GM18499 (cell line): ENCODE results near the gene FRS3.
"Not testable (repeated sequence)": the region's sequence is repeated elsewhere in the genome, so short reads cannot be mapped to it uniquely, and the experiment has no call there.

Experiments
- ATAC-seq: cut with Tn5 transposase; IDR thresholded peaks from one replicate; pipeline ENCODE4 v1.9.1; 2021; ENCODE audit warnings: moderate number of reproducible peaks; ENCODE audit not compliant: insufficient read depth, unreplicated experiment

FRS3 gene, protein sequence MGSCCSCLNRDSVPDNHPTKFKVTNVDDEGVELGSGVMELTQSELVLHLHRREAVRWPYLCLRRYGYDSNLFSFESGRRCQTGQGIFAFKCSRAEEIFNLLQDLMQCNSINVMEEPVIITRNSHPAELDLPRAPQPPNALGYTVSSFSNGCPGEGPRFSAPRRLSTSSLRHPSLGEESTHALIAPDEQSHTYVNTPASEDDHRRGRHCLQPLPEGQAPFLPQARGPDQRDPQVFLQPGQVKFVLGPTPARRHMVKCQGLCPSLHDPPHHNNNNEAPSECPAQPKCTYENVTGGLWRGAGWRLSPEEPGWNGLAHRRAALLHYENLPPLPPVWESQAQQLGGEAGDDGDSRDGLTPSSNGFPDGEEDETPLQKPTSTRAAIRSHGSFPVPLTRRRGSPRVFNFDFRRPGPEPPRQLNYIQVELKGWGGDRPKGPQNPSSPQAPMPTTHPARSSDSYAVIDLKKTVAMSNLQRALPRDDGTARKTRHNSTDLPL

DNA sequence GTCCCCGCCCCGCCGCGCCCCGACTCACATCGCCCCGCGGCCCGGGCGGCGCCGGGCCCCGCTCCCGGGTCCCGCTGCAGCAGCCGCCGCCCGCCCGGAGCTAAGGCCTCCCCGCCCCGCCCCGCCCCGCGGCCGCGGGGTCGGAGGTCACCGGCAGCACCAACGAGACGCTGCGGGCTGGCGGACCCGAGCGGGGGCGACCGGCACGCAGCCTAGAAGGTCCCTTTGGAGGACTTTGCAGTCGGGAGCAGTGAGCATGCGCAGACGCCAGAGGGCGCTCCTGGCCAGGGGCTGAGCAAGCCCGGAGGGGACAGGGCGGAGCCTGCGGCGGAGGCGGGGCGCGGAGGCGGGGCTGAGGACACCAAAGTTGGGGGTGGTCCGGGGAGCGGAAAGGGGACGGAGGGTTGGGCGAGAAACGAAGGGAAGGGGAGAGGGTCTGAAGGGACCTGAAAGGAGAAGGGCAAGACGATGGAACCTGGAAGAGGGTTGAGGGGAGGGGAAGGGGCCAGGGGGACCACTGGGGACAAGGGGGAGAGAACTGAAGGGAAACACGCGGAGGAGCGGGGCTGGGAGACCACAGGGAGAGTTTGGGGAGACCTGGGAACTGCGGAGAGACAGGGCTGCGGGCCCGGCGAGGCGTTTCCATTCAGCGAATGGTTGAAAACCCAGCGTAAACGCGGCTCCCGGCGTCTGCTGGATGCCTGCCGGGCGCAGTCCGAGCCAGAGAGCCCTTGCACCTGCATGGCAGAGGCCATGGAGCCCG, at the start of gene FRS3:
Gene FRS3 (minus strand): TSS at position 113 of the 763 bp plus-strand sequence. CDS start 2,913 bp downstream, outside the sequence.
- peak; percentile 74 for ATAC-seq

DNA sequence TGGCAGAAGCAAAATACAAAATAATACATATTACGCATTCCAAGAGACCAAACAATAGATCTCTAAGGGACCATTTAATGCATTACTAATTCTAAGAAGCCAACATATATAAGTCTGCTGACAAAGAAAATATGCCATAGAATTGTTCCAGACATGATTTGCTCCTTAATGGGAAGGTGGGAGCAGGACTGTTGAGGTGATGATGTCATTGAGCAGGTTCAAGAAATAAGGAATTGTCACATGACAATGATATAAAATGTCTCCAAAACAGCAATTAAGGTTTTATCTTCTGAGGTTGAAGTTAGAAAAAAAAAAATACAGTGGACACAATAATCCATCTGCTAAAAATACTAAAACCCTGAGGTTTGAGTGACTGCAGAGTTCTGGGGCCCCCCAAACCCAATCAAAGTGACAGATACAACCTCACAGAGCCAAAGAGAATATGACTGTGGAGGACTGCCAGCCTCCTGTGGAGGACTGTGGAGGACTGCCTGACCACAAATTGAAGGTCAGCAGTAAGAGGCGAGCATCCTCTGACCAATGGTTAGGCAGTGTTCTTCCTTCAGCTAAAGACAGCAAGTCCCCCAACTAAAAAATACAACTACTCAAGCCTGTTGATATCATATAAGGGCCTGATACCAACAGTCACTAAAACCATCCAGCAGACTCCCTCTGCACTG, 46.8 kb upstream of the FRS3 start:
- no peak for ATAC-seq

- ATAC-seq: no peak
These were observed 45.2 kb upstream of the FRS3 start for GRCh38 chr6:41824571-41825569.

DNA sequence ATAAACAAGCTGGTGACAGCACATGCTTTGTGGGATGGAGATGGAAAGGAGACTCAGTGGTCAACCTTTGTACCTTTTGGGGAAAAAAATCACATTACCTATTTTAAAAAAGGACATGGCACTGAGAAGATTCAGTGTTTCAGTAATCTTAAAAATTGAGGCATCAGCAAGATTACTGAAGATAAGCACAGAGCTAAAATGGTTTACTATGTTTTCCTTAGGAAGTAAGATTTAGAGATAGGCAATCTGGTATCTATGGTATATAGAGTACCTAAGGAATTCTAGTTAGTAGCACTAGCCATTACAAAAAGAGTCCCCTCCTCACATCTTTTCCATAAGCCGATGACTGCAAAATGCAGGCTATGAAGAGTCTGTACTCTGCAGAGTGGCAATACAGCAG, 43.5 kb upstream of the FRS3 start:
- ATAC-seq: no peak

- ATAC-seq: no peak
These were observed 42.3 kb upstream of the FRS3 start for GRCh38 chr6:41822021-41822420.

- ATAC-seq: no peak
These were observed 41.6 kb upstream of the FRS3 start for GRCh38 chr6:41821266-41821665.

DNA sequence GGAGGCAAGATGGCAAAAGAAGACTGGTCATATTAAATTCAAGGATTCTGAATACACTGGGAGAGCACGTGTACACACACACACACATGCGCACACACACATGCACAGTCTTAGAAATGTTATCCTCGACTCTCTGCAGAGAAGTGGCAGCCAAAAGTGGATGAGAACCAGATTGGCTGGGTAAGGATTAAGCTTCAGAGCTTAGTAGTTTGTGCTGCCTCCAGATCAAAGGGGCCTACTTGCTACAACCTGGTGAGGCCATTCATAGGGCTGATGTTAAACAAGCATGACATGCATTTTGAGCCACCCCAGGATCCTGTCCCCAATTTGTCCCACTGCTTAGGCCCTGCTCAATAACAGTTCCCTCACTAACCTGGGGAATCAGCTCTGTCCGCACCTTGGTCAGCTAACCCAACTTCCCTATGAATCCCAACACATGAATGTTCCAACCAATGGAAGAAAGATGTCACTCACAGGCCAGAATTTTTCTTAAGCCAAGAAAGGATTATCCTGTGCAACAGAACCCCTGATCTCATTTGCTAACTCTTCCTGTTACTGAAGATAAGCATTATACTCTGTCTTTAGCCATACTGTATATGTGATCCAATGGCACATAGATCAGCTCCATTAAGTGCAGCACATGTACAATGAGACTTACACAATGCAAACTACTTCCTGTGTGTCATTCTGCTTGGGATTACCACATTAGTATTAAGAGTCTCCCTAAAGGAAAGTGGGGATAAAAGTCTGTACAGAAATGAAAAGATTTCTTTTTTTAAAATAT, 38.8 kb upstream of the FRS3 start:
- ATAC-seq: no peak

- no peak for ATAC-seq
These were observed 35.9 kb upstream of the FRS3 start for GRCh38 chr6:41815587-41815986.

GRCh38 chr6:41814629-41815028, 34.9 kb upstream of the FRS3 start:
- no peak for ATAC-seq

GRCh38 chr6:41813956-41814355, 34.3 kb upstream of the FRS3 start:
- ATAC-seq: no peak

GRCh38 chr6:41813469-41813868, 33.8 kb upstream of the FRS3 start:
- no peak for ATAC-seq

DNA sequence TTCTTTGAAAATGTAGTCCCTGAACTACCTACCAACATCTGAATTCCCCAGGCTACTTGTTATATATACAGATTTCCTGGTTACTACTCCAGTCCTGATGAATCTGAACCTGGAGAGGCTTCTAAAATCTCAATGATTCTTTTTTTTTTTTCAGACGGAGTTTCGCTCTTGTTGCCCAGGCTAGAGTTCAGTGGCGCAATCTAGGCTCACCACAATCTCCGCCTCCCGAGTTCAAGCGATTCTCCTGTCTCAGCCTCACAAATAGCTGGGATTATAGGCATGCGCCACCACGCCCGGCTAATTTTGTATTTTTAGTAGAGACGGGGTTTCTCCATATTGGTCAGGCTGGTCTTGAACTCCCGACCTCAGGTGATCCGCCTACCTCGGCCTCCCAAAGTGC, 32.2 kb upstream of the FRS3 start:
- ATAC-seq: not testable (repeated sequence)

- ATAC-seq: no peak
These were observed 31.4 kb upstream of the FRS3 start for GRCh38 chr6:41811095-41811494.

DNA sequence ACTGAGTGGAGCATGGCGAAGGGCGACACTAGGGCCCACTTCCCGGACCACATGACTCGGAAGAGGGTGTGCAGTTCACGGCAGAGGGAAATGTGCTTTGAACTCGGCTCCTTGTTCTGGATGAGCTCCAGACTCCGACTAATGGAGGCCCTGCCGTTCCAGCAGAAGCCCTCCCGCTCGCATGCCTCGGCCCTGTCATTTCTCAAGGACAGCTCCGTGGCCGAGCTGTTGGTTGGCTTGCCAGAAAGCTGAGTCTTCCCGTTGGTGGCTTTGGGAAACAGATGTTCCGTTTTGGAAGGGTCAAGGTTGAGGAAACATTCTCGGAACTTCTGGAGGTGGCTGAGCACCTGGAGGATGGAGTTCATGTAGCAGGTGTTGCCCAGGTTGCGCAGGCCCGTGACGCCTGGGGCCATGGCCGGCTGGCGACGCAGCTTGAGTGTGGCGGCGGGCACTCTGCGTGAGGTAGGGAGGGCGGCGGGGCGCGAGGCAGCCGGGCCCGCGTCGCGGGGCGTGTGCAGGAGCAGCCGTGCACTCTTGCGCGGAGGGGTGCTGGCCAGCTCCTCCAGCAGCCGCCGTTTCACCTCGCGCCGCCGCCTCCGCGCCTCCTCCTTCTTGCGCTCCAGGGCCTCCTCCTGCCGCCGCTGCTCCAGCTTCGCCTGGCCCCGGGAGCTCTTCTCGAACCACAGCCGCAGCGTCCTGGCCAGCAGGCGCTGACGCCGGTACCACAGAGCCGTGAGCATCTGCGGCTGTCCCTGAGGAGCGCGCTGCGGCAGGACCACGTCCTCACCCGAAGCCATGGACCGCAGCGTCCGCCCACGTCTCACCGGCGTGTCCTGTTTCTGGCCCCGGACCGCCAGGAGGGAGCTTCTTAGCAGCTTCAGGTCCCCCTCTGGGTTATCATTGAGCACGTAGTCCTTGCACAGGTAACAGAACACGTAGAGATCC, 26.4 kb upstream of the FRS3 start:
- ATAC-seq: no peak

GRCh38 chr6:41801380-41801779, 21.7 kb upstream of the FRS3 start:
- ATAC-seq: no peak

- no peak for ATAC-seq
These were observed 19.8 kb upstream of the FRS3 start for GRCh38 chr6:41799559-41799911.

- ATAC-seq: no peak
These were observed 19.3 kb upstream of the FRS3 start for GRCh38 chr6:41798901-41799558.
